Measurements from ENCODE around the gene TRMT61A. TPM values are rescaled to one million over a fixed set of nuclear protein-coding genes. Genes with fewer than 3 reads are reported as not detected.

The TRMT61A gene
- total and polyA plus RNA-seq, 8 donors, result 5.5 to 39.7 (median 15.9) TPM

GRCh38 chr14:103499709-103500108, 29.3 kb upstream of the TRMT61A start:
- TF ChIP-seq EP300 (IDR thresholded peaks at IDR 0.05) (no peak), CTCF (IDR thresholded peaks at IDR 0.05) (no peak), POLR2AphosphoS5 (IDR thresholded peaks at IDR 0.05) (no peak), POLR2A (IDR thresholded peaks at IDR 0.05) (no peak)
- DNase-seq, result no peak
- H3K36me3 ChIP-seq, result peaks cover 35 to 98% (median 92%) of the 10 kb centered on the region in 4 donors
- intact Hi-C loops (cut with DNase I; ENCODE audit: low total_unique reads), result loop anchor here (10.0 kb wide), 1 partner anchor 45 kb away; no protein-coding TSS in a partner anchor
- H3K27ac ChIP-seq, result no peak overlapping the region
- 68 to 75% (median 73%) methylated on average over 10 of the region's 10 CpGs for WGBS, 5 donors
- peaks cover 0 to 12% (median 6%) of the 10 kb centered on the region in 4 donors for H3K4me1 ChIP-seq
- no peaks in the 10 kb centered on the region for H3K9me3 ChIP-seq
- no peak overlapping the region for H3K4me3 ChIP-seq
- H3K27me3 ChIP-seq, result no peaks in the 10 kb centered on the region

GRCh38 chr14:103500148-103500990, 28.6 kb upstream of the TRMT61A start:
- intact Hi-C loops (cut with DNase I; ENCODE audit: low total_unique reads), result no loop called here
- Histone ChIP-seq H3K4me3 (no peak overlapping the region), H3K9me3 (no peaks in the 10 kb centered on the region), H3K27ac (peak overlapping the region in 3 of 5 donors; percentile 16 to 59 (median 27)), H3K27me3 (no peaks in the 10 kb centered on the region), H3K36me3 (peaks cover 38 to 98% (median 92%) of the 10 kb centered on the region in 4 donors), H3K4me1 (peaks cover 0 to 12% (median 6%) of the 10 kb centered on the region in 4 donors)
- DNase-seq, result peak; percentile 94 to 96
- WGBS, 5 donors, result 37 to 45% (median 41%) methylated on average over 17 of the region's 17 CpGs
- TF ChIP-seq POLR2AphosphoS5 (IDR thresholded peaks at IDR 0.05) (peak in 2 of 3 donors; percentile 19 to 77), POLR2A (IDR thresholded peaks at IDR 0.05) (no peak), CTCF (IDR thresholded peaks at IDR 0.05) (peak in 5 of 7 experiments; percentile 68 to 94 (median 85))

- peak overlapping the region in 1 of 5 donors; percentile 59 for H3K27ac ChIP-seq
- DNase-seq, result no peak
These were observed 27.7 kb upstream of the TRMT61A start for GRCh38 chr14:103501041-103501870.

More at GRCh38 chr14:103501041-103501870, 27.7 kb upstream of the TRMT61A start:
- intact Hi-C loops (cut with DNase I; ENCODE audit: low total_unique reads), result no loop called here
- 75 to 85% (median 79%) methylated on average over 11 of the region's 11 CpGs for WGBS, 5 donors
- H3K4me1 ChIP-seq, result peaks cover 0 to 12% (median 6%) of the 10 kb centered on the region in 4 donors
- H3K36me3 ChIP-seq, result peaks cover 34 to 98% (median 92%) of the 10 kb centered on the region in 4 donors
- H3K4me3 ChIP-seq, result no peak overlapping the region
- TF ChIP-seq POLR2AphosphoS5 (IDR thresholded peaks at IDR 0.05), result no peak
- no peak for TF ChIP-seq CTCF (IDR thresholded peaks at IDR 0.05)
- TF ChIP-seq POLR2A (IDR thresholded peaks at IDR 0.05), result no peak
- TF ChIP-seq EP300 (IDR thresholded peaks at IDR 0.05), result no peak
- no peaks in the 10 kb centered on the region for H3K27me3 ChIP-seq
- H3K9me3 ChIP-seq, result no peaks in the 10 kb centered on the region

All from stomach (tissue), 9 donors.